HEK293 (cell line): ENCODE data around the gene PITPNM2.
A peak's percentile ranks its signal among the peaks of the same experiment; 100 is the strongest.

Experiments
- CTCF ChIA-PET: fragments of 350-600 bp; formaldehyde crosslinking; extraction: SDS; loops from one replicate; lab custom pipeline; 2021; ENCODE audit warnings: antibody characterized with exemption; lab: Yijun Ruan, JAX
- POLR2A ChIA-PET: fragments of 300-600 bp; formaldehyde crosslinking; extraction: SDS; loops from one replicate; lab custom pipeline; 2020; ENCODE audit warnings: antibody characterized with exemption, inconsistent platforms; lab: Yijun Ruan, JAX
- H3K27ac ChIP-seq: fragments of 200-500 bp; sonication (Bioruptor generic); 2 replicates; pipeline ENCODE4 v1.5.1; 2014; ENCODE audit warnings: low read depth, low read length, control low read depth, inconsistent platforms; ENCODE audit errors: extremely low read depth
- H3K36me3 ChIP-seq, 2 experiments: fragments of 200-500 bp in 1 of 2; sonication (Bioruptor generic) in 1 of 2; 1 replicate in 1 of 2; 2 replicates in 1 of 2; pipeline ENCODE4 v1.5.1; 2014 to 2017; ENCODE audit warnings: inconsistent platforms in 2 of 2, low read length in 2 of 2; ENCODE audit not compliant: control insufficient read depth in 2 of 2, insufficient read depth in 1 of 2
- H3K4me1 ChIP-seq: fragments of 200-500 bp; sonication (Bioruptor generic); 2 replicates; pipeline ENCODE4 v1.5.1; 2014; ENCODE audit warnings: mild to moderate bottlenecking, low read length, inconsistent platforms; ENCODE audit not compliant: control insufficient read depth, insufficient read depth
- H3K4me3 ChIP-seq: 2 replicates; pipeline ENCODE4 v1.5.1; 2011; ENCODE audit warnings: low read depth, mild to moderate bottlenecking, control low read depth, low read length, moderate library complexity
- H3K9me3 ChIP-seq: fragments of 200-500 bp; sonication (Bioruptor generic); 2 replicates; pipeline ENCODE4 v1.5.1; 2014; ENCODE audit warnings: low read depth, low read length, inconsistent platforms; ENCODE audit not compliant: control insufficient read depth, insufficient read depth
- GLIS2 ChIP-seq: fragments of 450-650 bp; formaldehyde crosslinking; IDR thresholded peaks from 2 replicates; pipeline ENCODE4 v1.5.1; 2016; ENCODE audit warnings: missing biosample characterization, missing genetic modification characterization
- PRDM1 ChIP-seq: fragments of 450-650 bp; formaldehyde crosslinking; IDR thresholded peaks from 2 replicates; pipeline ENCODE4; 2016; ENCODE audit warnings: missing biosample characterization, missing genetic modification characterization
- REPIN1 ChIP-seq: fragments of 450-650 bp; formaldehyde crosslinking; IDR thresholded peaks from 2 replicates; pipeline ENCODE4 v1.5.1; 2017; ENCODE audit warnings: missing biosample characterization, missing genetic modification characterization, low read depth
- SCRT2 ChIP-seq: fragments of 450-650 bp; formaldehyde crosslinking; IDR thresholded peaks from 2 replicates; pipeline ENCODE4 v1.5.1; 2016; ENCODE audit warnings: missing biosample characterization, missing genetic modification characterization
- SP7 ChIP-seq: fragments of 450-650 bp; formaldehyde crosslinking; IDR thresholded peaks from 2 replicates; pipeline ENCODE4 v1.5.1; 2016; ENCODE audit warnings: missing biosample characterization, missing genetic modification characterization
- ZBTB11 ChIP-seq: fragments of 450-650 bp; formaldehyde crosslinking; conservative IDR thresholded peaks from 2 replicates; pipeline ENCODE4 v1.5.1; 2016; ENCODE audit warnings: low read depth, missing biosample characterization, missing genetic modification characterization
- ZEB2 ChIP-seq: fragments of 450-650 bp; formaldehyde crosslinking; IDR thresholded peaks from 2 replicates; pipeline ENCODE4 v1.5.1; 2016; ENCODE audit warnings: missing biosample characterization, missing genetic modification characterization
- ZIC2 ChIP-seq: fragments of 450-650 bp; formaldehyde crosslinking; IDR thresholded peaks from 2 replicates; pipeline ENCODE4 v1.5.1; 2016; ENCODE audit warnings: missing biosample characterization, missing genetic modification characterization
- ZNF148 ChIP-seq: fragments of 450-650 bp; formaldehyde crosslinking; IDR thresholded peaks from 2 replicates; pipeline ENCODE4 v1.5.0; 2017; ENCODE audit warnings: missing biosample characterization, missing genetic modification characterization, borderline replicate concordance
- ZNF155 ChIP-seq: fragments of 450-650 bp; formaldehyde crosslinking; IDR thresholded peaks from 2 replicates; pipeline ENCODE4 v1.5.1; 2016; ENCODE audit warnings: missing biosample characterization, missing genetic modification characterization
- ZNF169 ChIP-seq: fragments of 450-650 bp; formaldehyde crosslinking; IDR thresholded peaks from 2 replicates; pipeline ENCODE4 v1.5.1; 2016; ENCODE audit warnings: missing biosample characterization, missing genetic modification characterization
- ZNF174 ChIP-seq: fragments of 450-650 bp; formaldehyde crosslinking; IDR thresholded peaks from 2 replicates; pipeline ENCODE4 v1.5.0; 2017; ENCODE audit warnings: missing biosample characterization, mild to moderate bottlenecking, missing genetic modification characterization
- ZNF24 ChIP-seq: fragments of 450-650 bp; formaldehyde crosslinking; IDR thresholded peaks from 2 replicates; pipeline ENCODE4 v1.5.1; 2016; ENCODE audit warnings: missing biosample characterization, missing genetic modification characterization
- ZNF280D ChIP-seq: fragments of 450-650 bp; formaldehyde crosslinking; IDR thresholded peaks from 2 replicates; pipeline ENCODE4 v1.5.1; 2016; ENCODE audit warnings: missing biosample characterization, missing genetic modification characterization
- ZNF350 ChIP-seq: fragments of 450-650 bp; formaldehyde crosslinking; IDR thresholded peaks from 2 replicates; pipeline ENCODE4 v1.5.0; 2017; ENCODE audit warnings: missing biosample characterization, mild to moderate bottlenecking, missing genetic modification characterization
- ZNF404 ChIP-seq: fragments of 450-650 bp; formaldehyde crosslinking; IDR thresholded peaks from 2 replicates; pipeline ENCODE4 v1.5.1; 2017; ENCODE audit warnings: missing biosample characterization, missing genetic modification characterization
- ZNF626 ChIP-seq: fragments of 450-650 bp; sonication (Bioruptor Pico); formaldehyde crosslinking; IDR thresholded peaks from 2 replicates; pipeline ENCODE4 v1.5.1; 2018; ENCODE audit warnings: missing biosample characterization, missing genetic modification characterization, inconsistent platforms
- ZNF654 ChIP-seq: fragments of 450-650 bp; formaldehyde crosslinking; IDR thresholded peaks from 2 replicates; pipeline ENCODE4 v1.5.1; 2016; ENCODE audit warnings: low read depth, missing biosample characterization, missing genetic modification characterization
- ZNF747 ChIP-seq: fragments of 450-650 bp; formaldehyde crosslinking; IDR thresholded peaks from 2 replicates; pipeline ENCODE4 v1.5.1; 2016; ENCODE audit warnings: missing biosample characterization, missing genetic modification characterization
- ZNF768 ChIP-seq: fragments of 450-650 bp; formaldehyde crosslinking; IDR thresholded peaks from 2 replicates; pipeline ENCODE4 v1.5.1; 2018; ENCODE audit warnings: missing biosample characterization, mild to moderate bottlenecking, missing genetic modification characterization
- ZNF830 ChIP-seq: fragments of 450-650 bp; IDR thresholded peaks from 2 replicates; pipeline ENCODE4 v1.5.0; 2018; ENCODE audit warnings: missing biosample characterization, missing genetic modification characterization, low read depth, mild to moderate bottlenecking, moderate library complexity

PITPNM2 gene

GRCh38 chr12:123160801-123161487, 10.1 kb upstream of the PITPNM2 start:
- H3K4me3 ChIP-seq, result no peak overlapping the region
- TF ChIP-seq ZNF169 (tag by site-specific recombination), result no peak
- no peak for TF ChIP-seq ZNF747 (tag by site-specific recombination)
- no peak for TF ChIP-seq ZNF280D (tag by site-specific recombination)
- TF ChIP-seq ZNF24 (tag by site-specific recombination), result no peak
- no peak for TF ChIP-seq ZNF155 (tag by site-specific recombination)
- no peak for TF ChIP-seq ZBTB11
- no peak for TF ChIP-seq SP7 (tag by site-specific recombination)
- no peak for TF ChIP-seq ZNF404 (tag by site-specific recombination)
- TF ChIP-seq ZNF626, result no peak
- no peak for TF ChIP-seq ZEB2 (tag by site-specific recombination)
- no peak for TF ChIP-seq ZIC2 (tag by site-specific recombination)
- TF ChIP-seq ZNF654, result no peak
- TF ChIP-seq ZNF350, result no peak
- ChIA-PET CTCF (interaction anchor here (0.6 kb wide), 1 partner anchor 77 kb away, joined by 5 read pairs; no protein-coding TSS in a partner anchor), POLR2A (interaction anchor here (2.2 kb wide), 1 partner anchor 72 kb away, joined by 8 read pairs; the partner anchor contains the start of genes MPHOSPH9 and MTRFR)
- no peaks in the 10 kb centered on the region for H3K4me1 ChIP-seq
- no peaks in the 10 kb centered on the region for H3K9me3 ChIP-seq
- no peak overlapping the region for H3K27ac ChIP-seq
- H3K36me3 ChIP-seq, result peaks cover 62 to 73% of the 10 kb centered on the region in 2 experiments

- H3K4me3 ChIP-seq, result no peak overlapping the region
- CTCF ChIA-PET, result interaction anchor here (0.7 to 1.5 kb wide), 2 partner anchors 30 to 110 kb away, joined by 4 read pairs; no protein-coding TSS in a partner anchor
- H3K9me3 ChIP-seq, result no peaks in the 10 kb centered on the region
- peaks cover 19 to 24% of the 10 kb centered on the region in 2 experiments for H3K36me3 ChIP-seq
- no peak for TF ChIP-seq ZNF174 (tag by site-specific recombination)
- no peak for TF ChIP-seq GLIS2 (tag by site-specific recombination)
- TF ChIP-seq ZNF148 (tag by site-specific recombination), result no peak
- no peak for TF ChIP-seq ZNF830 (tag by site-specific recombination)
- 0 out of 2 replicates have a peak, but pooled peaks have one; percentile 27 for TF ChIP-seq SCRT2 (tag by site-specific recombination)
- no peak for TF ChIP-seq ZNF768
- TF ChIP-seq PRDM1 (tag by site-specific recombination), result peak; percentile 83
- TF ChIP-seq REPIN1 (tag by site-specific recombination), result no peak
- TF ChIP-seq, all 188 proteins: peak for 2
- POLR2A ChIA-PET, result interaction anchor here (0.6 to 3.3 kb wide), 5 partner anchors 39 to 923 kb away, joined by 4 to 15 read pairs (median 5); partner anchors contain the start of genes MPHOSPH9 and MTRFR
- Histone ChIP-seq H3K27ac (no peak overlapping the region), H3K4me1 (peaks cover 7% of the 10 kb centered on the region; the same call in 1 of the 2 replicates)
These were observed 3.0 kb upstream of the PITPNM2 start for GRCh38 chr12:123153906-123154305.
